WTC11 (cell line): ENCODE results near the gene USH2A. TPM values are rescaled to one million over a fixed set of nuclear protein-coding genes. Genes with fewer than 3 reads are reported as not detected.

Experiments used
- ATAC-seq: fragments of 200-7000 bp; cut with Tn5 transposase; 2 replicates; pipeline ENCODE4 v1.10.0; 2021; ENCODE audit warnings: mild to moderate bottlenecking, moderate library complexity
- CTCF ChIA-PET: fragments of 300-600 bp; sonication (Branson Sonifier 250); formaldehyde crosslinking; loops from one replicate; lab custom pipeline; 2021; ENCODE audit warnings: antibody characterized with exemption; lab: Charles Lee
- POLR2A ChIA-PET: fragments of 350-600 bp; sonication (Branson Sonifier 250); formaldehyde crosslinking; loops from one replicate; lab custom pipeline; 2021; ENCODE audit warnings: antibody characterized with exemption; lab: Charles Lee
- DNase-seq: peaks from one replicate; pipeline ENCODE4 v3.0.0; 2021; ENCODE audit warnings: low spot score
- H3K27ac Mint-ChIP-seq: 2 replicates; pipeline ENCODE4 v1.8.0; 2021; ENCODE audit warnings: mixed read lengths
- H3K27me3 Mint-ChIP-seq: 2 replicates; pipeline ENCODE4 v1.8.0; 2021; ENCODE audit warnings: low read depth, mild to moderate bottlenecking, moderate library complexity, mixed read lengths
- H3K36me3 Mint-ChIP-seq: 2 replicates; pipeline ENCODE4 v1.8.0; 2021; ENCODE audit warnings: mixed read lengths
- H3K4me1 Mint-ChIP-seq: 2 replicates; pipeline ENCODE4 v1.8.0; 2022; ENCODE audit warnings: mixed read lengths
- H3K4me3 Mint-ChIP-seq: 2 replicates; pipeline ENCODE4 v1.8.0; 2021; ENCODE audit warnings: mild to moderate bottlenecking, moderate library complexity, mixed read lengths
- H3K9me3 Mint-ChIP-seq: 2 replicates; pipeline ENCODE4 v1.8.0; 2021; ENCODE audit warnings: mixed read lengths
- AR ChIP-seq: fragments of 250-450 bp; sonication (Bioruptor Pico); IDR thresholded peaks from 2 replicates; pipeline ENCODE4 v1.9.0; 2021; ENCODE audit warnings: mild to moderate bottlenecking
- ATF3 ChIP-seq: sonication (generic); formaldehyde crosslinking; conservative IDR thresholded peaks from 2 replicates; pipeline ENCODE4 v1.8.1; 2022; ENCODE audit warnings: mild to moderate bottlenecking, missing genetic modification reagents
- CBFB ChIP-seq: sonication (generic); formaldehyde crosslinking; IDR thresholded peaks from 2 replicates; pipeline ENCODE4 v1.8.1; 2022; ENCODE audit warnings: mild to moderate bottlenecking, low read depth, missing genetic modification reagents
- E2F1 ChIP-seq: sonication (generic); formaldehyde crosslinking; IDR thresholded peaks from 2 replicates; pipeline ENCODE4 v1.8.0; 2022; ENCODE audit warnings: mild to moderate bottlenecking, missing genetic modification reagents
- ERG ChIP-seq: fragments of 250-450 bp; sonication (Bioruptor Pico); IDR thresholded peaks from 2 replicates; pipeline ENCODE4 v1.8.0; 2021; ENCODE audit warnings: mild to moderate bottlenecking
- FOXK1 ChIP-seq: sonication (generic); formaldehyde crosslinking; IDR thresholded peaks from 2 replicates; pipeline ENCODE4 v1.8.0; 2022; ENCODE audit warnings: mild to moderate bottlenecking, moderate library complexity, missing genetic modification reagents
- FOXP1 ChIP-seq: sonication (generic); formaldehyde crosslinking; IDR thresholded peaks from 2 replicates; pipeline ENCODE4 v1.8.0; 2022; ENCODE audit warnings: missing genetic modification reagents, mild to moderate bottlenecking, moderate library complexity, borderline replicate concordance
- GABPB1 ChIP-seq: sonication (generic); formaldehyde crosslinking; IDR thresholded peaks from 2 replicates; pipeline ENCODE4 v1.8.1; 2023; ENCODE audit warnings: mild to moderate bottlenecking, missing genetic modification reagents
- GTF2I ChIP-seq: fragments of 250-450 bp; sonication (Bioruptor Pico); conservative IDR thresholded peaks from 2 replicates; pipeline ENCODE4 v1.4.0; 2021; ENCODE audit warnings: mild to moderate bottlenecking
- JUN ChIP-seq: sonication (generic); formaldehyde crosslinking; IDR thresholded peaks from 2 replicates; pipeline ENCODE4 v1.8.0; 2023; ENCODE audit warnings: mild to moderate bottlenecking, missing genetic modification reagents
- NFE2L1 ChIP-seq: sonication (generic); formaldehyde crosslinking; IDR thresholded peaks from 2 replicates; pipeline ENCODE4 v1.8.1; 2023; ENCODE audit warnings: missing genetic modification reagents
- NFYB ChIP-seq: sonication (generic); formaldehyde crosslinking; conservative IDR thresholded peaks from 2 replicates; pipeline ENCODE4 v1.8.0; 2022; ENCODE audit warnings: low read depth, missing genetic modification reagents
- NR1H2 ChIP-seq: sonication (generic); formaldehyde crosslinking; IDR thresholded peaks from 2 replicates; pipeline ENCODE4 v1.9.0; 2021; ENCODE audit warnings: mild to moderate bottlenecking, moderate library complexity, missing genetic modification reagents
- PRRX2 ChIP-seq: fragments of 250-450 bp; sonication (Bioruptor Pico); IDR thresholded peaks from 2 replicates; pipeline ENCODE4 v1.8.0; 2021; ENCODE audit warnings: mild to moderate bottlenecking
- SMAD3 ChIP-seq: sonication (generic); formaldehyde crosslinking; IDR thresholded peaks from 2 replicates; pipeline ENCODE4 v1.8.0; 2022; ENCODE audit warnings: missing genetic modification reagents, mild to moderate bottlenecking, borderline replicate concordance
- TCF7 ChIP-seq: sonication (generic); formaldehyde crosslinking; IDR thresholded peaks from 2 replicates; pipeline ENCODE4 v1.8.0; 2022; ENCODE audit warnings: mild to moderate bottlenecking, low read depth, missing genetic modification reagents, moderate library complexity
- TEAD1 ChIP-seq: sonication (generic); formaldehyde crosslinking; IDR thresholded peaks from 2 replicates; pipeline ENCODE4 v1.8.0; 2022; ENCODE audit warnings: mild to moderate bottlenecking, missing genetic modification reagents
- TEAD4 ChIP-seq: sonication (generic); formaldehyde crosslinking; IDR thresholded peaks from 2 replicates; pipeline ENCODE4 v1.8.0; 2022; ENCODE audit warnings: mild to moderate bottlenecking, missing genetic modification reagents
- USF2 ChIP-seq: sonication (generic); formaldehyde crosslinking; IDR thresholded peaks from 2 replicates; pipeline ENCODE4 v1.8.1; 2023; ENCODE audit warnings: mild to moderate bottlenecking, missing genetic modification reagents, moderate library complexity
- ZBTB21 ChIP-seq: sonication (generic); formaldehyde crosslinking; IDR thresholded peaks from 2 replicates; pipeline ENCODE4 v1.8.1; 2023; ENCODE audit warnings: mild to moderate bottlenecking, missing genetic modification reagents, borderline replicate concordance
- ZBTB43 ChIP-seq: sonication (generic); formaldehyde crosslinking; IDR thresholded peaks from 2 replicates; pipeline ENCODE4 v1.8.1; 2023; ENCODE audit warnings: mild to moderate bottlenecking, missing genetic modification reagents
- ZNF138 ChIP-seq: sonication (generic); formaldehyde crosslinking; conservative IDR thresholded peaks from 2 replicates; pipeline ENCODE4 v1.8.1; 2022; ENCODE audit warnings: mild to moderate bottlenecking, moderate library complexity, missing genetic modification reagents
- ZNF281 ChIP-seq: sonication (generic); formaldehyde crosslinking; IDR thresholded peaks from 2 replicates; pipeline ENCODE4 v1.8.0; 2023; ENCODE audit warnings: mild to moderate bottlenecking, missing genetic modification reagents
- ZNF317 ChIP-seq: sonication (generic); formaldehyde crosslinking; IDR thresholded peaks from 2 replicates; pipeline ENCODE4 v1.8.1; 2023; ENCODE audit warnings: low read depth, mild to moderate bottlenecking, moderate library complexity, missing genetic modification reagents, borderline replicate concordance
- ZNF416 ChIP-seq: fragments of 250-450 bp; sonication (Bioruptor Pico); IDR thresholded peaks from 2 replicates; pipeline ENCODE4 v1.9.0; 2021; ENCODE audit warnings: mild to moderate bottlenecking, inconsistent platforms
- ZNF423 ChIP-seq: fragments of 250-450 bp; sonication (Bioruptor Pico); IDR thresholded peaks from 2 replicates; pipeline ENCODE4 v2.1.2; 2022; ENCODE audit warnings: mild to moderate bottlenecking, moderate library complexity
- ZNF671 ChIP-seq: fragments of 250-450 bp; sonication (Bioruptor Pico); IDR thresholded peaks from 2 replicates; pipeline ENCODE4 v1.8.0; 2021; ENCODE audit warnings: mild to moderate bottlenecking
- total RNA-seq: library from RNA; stranded (reverse); gene quantifications from 3 replicates; pipeline ENCODE4 v1.2.3, GENCODE V29; 2021

Gene USH2A
- total RNA-seq, 1 experiment from 2014 or later = 0.37 TPM

GRCh38 chr1:215704089-215704860 is 719.0 kb downstream of the USH2A start:
- no peak for DNase-seq
- TF ChIP-seq GTF2I (CRISPR knock-in tag) (no peak), AR (CRISPR knock-in tag) (no peak), ATF3 (CRISPR knock-in tag) (no peak), TEAD1 (no peak), NFE2L1 (CRISPR knock-in tag) (no peak), ZNF416 (CRISPR knock-in tag) (no peak), ZNF423 (CRISPR knock-in tag) (no peak), ZBTB21 (CRISPR knock-in tag) (no peak), ZNF671 (CRISPR knock-in tag) (no peak), CBFB (CRISPR knock-in tag) (no peak), ZNF317 (no peak), FOXP1 (no peak), PRRX2 (CRISPR knock-in tag) (no peak), JUN (CRISPR knock-in tag) (no peak), SMAD3 (CRISPR knock-in tag) (no peak)
- no peaks in the 10 kb centered on the region for H3K36me3 Mint-ChIP-seq
- no peaks in the 10 kb centered on the region for H3K4me1 Mint-ChIP-seq
- CTCF ChIA-PET = no interaction called here
- no peak for ATAC-seq
- H3K27ac Mint-ChIP-seq = no peak overlapping the region
- H3K9me3 Mint-ChIP-seq = peaks cover 30% of the 10 kb centered on the region
- POLR2A ChIA-PET = no interaction called here
- no peaks in the 10 kb centered on the region; the same call in 1 of the 2 replicates for H3K27me3 Mint-ChIP-seq
- H3K4me3 Mint-ChIP-seq = no peak overlapping the region

- no peaks in the 10 kb centered on the region for H3K9me3 Mint-ChIP-seq
- CTCF ChIA-PET = interaction anchor here (0.9 to 1.1 kb wide), 2 partner anchors 14 to 28 kb away, joined by 3 read pairs; no protein-coding TSS in a partner anchor
- ATAC-seq (no peak), DNase-seq (no peak)
- H3K27ac Mint-ChIP-seq = no peak overlapping the region
- H3K4me1 Mint-ChIP-seq = peaks cover 5% of the 10 kb centered on the region
- H3K4me3 Mint-ChIP-seq = no peak overlapping the region
- H3K27me3 Mint-ChIP-seq = no peaks in the 10 kb centered on the region
- no peak for TF ChIP-seq USF2 (CRISPR knock-in tag)
- TF ChIP-seq ZBTB43 (CRISPR knock-in tag) = no peak
- no peak for TF ChIP-seq NR1H2 (CRISPR knock-in tag)
- no peak for TF ChIP-seq TCF7 (CRISPR knock-in tag)
- no peak for TF ChIP-seq FOXK1 (CRISPR knock-in tag)
- TF ChIP-seq ZNF281 = no peak
- TF ChIP-seq GABPB1 (CRISPR knock-in tag) = no peak
- TF ChIP-seq NFYB (CRISPR knock-in tag) = no peak
- TF ChIP-seq TEAD4 = no peak
- no peak for TF ChIP-seq E2F1 (CRISPR knock-in tag)
- TF ChIP-seq ERG = no peak
- no peak for TF ChIP-seq ZNF138
- no peaks in the 10 kb centered on the region for H3K36me3 Mint-ChIP-seq
- POLR2A ChIA-PET = no interaction called here
Observed at GRCh38 chr1:215682232-215682631, 741.0 kb downstream of the USH2A start.
